HG03066 (cell line): Measurements from ENCODE around the gene TCEANC2.
"Not testable (repeated sequence)": the region's sequence is repeated elsewhere in the genome, so short reads cannot be mapped to it uniquely, and the experiment has no call there.

Experiments used
- ATAC-seq: cut with Tn5 transposase; IDR thresholded peaks from one replicate; pipeline ENCODE4 v1.9.1; 2021; ENCODE audit warnings: low read depth; ENCODE audit not compliant: unreplicated experiment

The TCEANC2 gene

GRCh38 chr1:54052934-54053744, at the start of gene TCEANC2, which contains the start of gene TMEM59:
Gene TCEANC2 (plus strand): TSS chr1:54053608. CDS start chr1:54054423, 815 bp downstream.
Gene TMEM59 (minus strand): TSS chr1:54053204. CDS start chr1:54053188, 16 bp downstream.
- ATAC-seq, result peak; percentile 91

DNA sequence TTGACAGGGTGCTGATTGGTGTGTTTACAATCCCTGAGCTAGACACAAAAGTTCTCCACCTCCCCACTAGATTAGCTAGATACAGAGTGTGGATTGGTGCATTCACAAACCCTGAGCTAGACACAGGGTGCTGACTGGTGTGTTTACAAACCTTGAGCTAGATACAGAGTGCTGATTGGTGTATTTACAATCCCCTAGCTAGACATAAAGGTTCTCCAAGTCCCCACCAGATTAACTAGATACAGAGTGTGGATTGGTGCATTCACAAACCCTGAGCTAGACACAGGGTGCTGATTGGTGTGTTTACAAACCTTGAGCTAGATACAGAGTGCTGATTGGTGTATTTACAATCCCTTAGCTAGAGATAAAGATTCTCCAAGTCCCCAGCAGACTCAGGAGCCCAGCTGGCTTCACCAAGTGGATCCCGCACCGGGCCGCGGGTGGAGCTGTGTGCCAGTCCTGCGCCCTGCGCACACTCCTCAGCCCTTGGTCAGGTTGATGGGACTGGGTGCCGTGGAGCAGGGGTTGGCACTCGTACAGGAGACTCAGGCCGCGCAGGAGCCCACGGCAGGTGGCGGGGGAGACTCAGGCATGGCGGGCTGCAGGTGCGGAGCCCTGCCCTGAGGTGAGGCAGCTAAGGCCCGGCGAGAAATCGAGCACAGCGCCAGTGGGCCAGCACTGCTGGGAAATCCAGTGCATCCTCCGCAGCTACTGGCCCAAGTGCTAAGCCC, 49.5 kb upstream of the TCEANC2 start:
- ATAC-seq, result not testable (repeated sequence)

DNA sequence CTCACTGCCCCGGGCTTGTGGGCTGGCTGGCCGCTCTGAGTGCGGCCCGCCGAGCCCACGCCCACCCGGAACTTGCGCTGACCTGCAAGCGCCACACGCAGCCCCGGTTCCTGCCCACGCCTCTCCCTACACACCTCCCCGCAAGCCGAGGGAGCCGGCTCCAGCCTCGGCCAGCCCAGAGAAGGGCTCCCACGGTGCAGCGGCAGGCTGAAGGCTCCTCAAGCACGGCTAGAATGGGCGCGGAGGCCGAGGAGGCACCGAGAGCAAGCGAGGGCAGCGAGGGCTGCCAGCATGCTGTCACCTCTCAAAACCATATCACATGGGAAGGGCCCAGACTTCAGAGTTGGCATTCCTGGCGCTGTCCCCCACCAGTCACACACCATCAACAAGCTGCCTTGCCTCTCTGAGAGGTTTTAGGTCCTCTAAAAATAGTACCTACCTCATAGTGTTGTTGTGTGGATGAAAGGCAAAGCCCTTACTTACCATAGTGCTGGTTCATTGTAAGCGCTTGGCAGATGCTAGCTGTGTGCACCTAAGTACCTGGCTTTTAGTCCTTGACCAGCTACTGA, 48.8 kb upstream of the TCEANC2 start:
- no peak for ATAC-seq

DNA sequence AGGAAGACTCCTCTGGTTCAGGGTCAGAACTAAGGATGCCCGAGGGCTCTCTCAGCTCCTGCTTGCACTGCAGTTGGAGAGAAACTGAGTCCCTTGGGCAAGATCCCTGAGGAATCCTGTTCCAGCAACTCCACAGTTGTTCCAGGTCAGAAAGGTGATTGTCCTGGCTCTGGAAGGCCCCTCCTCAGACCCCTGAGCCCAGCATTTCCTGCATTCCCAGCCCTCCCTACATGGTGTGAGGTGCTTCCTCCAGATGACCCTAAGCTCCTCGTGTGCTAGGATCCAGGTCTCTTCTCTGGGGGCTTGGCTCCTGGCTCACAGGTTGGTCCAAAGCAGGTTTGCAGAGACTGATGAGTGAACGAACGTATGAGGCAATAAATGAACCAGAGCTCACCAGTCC, 46.9 kb upstream of the TCEANC2 start:
- no peak for ATAC-seq

DNA sequence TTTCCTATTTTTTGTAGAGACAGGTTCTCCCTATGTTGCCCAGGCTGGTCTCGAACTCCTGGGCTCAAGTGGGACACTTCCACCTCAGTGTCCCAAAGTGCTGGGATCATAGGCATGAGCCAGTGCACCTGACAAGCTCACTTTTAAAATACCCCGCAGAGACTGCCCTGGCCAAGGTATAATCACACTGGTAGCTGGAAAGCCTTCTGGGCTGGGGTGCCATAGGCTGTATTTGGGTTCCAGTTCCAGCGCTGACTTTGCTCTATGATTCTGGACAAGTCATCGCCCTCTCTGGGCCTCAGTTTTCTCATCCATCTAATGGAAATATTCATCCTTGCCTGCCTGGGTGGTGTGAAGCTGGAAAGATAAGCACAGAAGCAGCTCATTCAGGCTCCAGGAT, 45.8 kb upstream of the TCEANC2 start:
- no peak for ATAC-seq

- ATAC-seq, result no peak
Measured at GRCh38 chr1:54008876-54009275, 44.5 kb upstream of the TCEANC2 start.

DNA sequence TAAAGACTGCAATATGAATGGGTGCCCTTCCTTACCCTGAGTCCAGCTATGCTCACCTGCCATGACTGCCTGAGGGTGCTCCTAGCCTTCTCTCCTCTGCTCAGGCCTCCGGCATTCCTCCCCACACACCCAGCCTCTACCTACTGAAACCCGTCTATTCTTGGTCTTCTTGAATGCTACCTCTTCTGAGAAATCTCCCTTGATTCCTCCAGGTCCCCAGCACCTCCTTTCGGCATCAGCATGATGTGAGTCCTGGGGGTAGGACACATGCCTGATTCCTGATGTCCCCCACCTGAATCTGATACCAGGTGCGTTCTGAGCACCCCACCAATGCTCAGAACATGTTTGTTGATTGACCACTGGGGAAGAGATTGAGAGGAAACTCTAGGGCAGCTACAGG, 44.0 kb upstream of the TCEANC2 start:
- no peak for ATAC-seq

DNA sequence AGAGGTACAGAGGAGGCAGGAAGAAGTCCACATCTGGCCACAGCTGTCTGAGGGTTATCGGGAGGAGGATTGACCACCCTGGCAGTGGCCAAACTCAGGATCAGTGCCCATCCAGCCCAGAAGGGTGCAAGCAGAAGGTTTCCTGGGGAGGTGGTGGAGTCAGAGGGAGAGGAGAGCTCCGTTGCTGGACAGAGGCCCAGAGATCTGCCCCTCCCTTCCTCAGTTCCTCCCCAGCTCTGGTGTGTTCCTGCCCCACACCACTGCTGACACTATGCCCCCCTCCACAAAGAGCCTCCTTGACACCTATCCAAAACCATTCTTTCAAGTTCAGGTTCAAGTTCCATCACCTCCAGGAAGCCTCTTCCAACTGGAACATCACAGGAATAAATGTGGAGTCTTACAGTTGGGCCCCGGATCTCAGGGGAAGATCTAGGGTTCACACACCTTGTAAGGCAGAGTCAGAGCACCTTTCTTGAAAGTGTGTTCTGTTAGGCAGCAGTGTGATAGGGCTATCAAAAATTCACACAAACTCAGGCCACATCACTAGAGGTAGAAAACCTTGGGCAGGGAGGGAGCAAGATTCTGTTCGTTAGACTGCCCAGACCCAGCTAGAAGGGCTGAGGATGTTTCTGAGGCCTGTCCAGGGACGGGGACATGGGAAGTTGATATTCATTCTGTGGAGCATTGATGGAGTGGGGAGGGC, 42.8 kb upstream of the TCEANC2 start:
- no peak for ATAC-seq

- no peak for ATAC-seq
Measured at GRCh38 chr1:54011316-54012007, 41.9 kb upstream of the TCEANC2 start.

- ATAC-seq, result no peak
Measured at GRCh38 chr1:54012008-54012325, 41.4 kb upstream of the TCEANC2 start.

- ATAC-seq, result no peak
Measured at GRCh38 chr1:54012863-54013262, 40.5 kb upstream of the TCEANC2 start.

DNA sequence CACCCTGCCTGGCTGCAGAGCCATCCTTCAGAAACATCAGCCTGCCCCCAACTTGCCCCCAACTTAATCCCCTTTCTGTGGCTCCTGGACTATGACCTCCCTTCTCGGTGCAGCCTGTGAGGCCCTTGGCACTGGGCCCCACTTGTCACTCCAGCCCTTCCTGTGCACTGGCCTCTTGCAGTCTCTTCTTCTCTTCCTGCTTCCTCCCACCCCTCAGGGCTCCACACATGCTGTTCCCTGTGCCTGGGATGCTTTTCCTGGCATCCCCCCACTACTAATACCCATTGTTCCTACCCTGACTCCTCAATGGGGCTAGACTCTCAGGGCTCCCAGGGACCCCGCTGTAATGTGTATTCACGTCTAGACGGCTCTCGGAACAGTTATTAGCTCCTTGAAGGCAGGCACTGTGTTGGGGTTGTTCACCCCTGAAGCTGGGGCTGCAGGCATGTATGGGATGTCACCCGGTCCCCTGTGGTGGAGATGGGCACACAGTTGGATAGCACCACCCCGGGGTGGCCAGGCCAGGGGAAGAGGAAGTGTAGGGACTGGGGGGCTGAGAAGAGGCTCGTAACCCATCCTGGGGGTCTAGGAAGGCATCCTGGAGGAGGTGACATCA, 39.9 kb upstream of the TCEANC2 start:
- ATAC-seq, result no peak

DNA sequence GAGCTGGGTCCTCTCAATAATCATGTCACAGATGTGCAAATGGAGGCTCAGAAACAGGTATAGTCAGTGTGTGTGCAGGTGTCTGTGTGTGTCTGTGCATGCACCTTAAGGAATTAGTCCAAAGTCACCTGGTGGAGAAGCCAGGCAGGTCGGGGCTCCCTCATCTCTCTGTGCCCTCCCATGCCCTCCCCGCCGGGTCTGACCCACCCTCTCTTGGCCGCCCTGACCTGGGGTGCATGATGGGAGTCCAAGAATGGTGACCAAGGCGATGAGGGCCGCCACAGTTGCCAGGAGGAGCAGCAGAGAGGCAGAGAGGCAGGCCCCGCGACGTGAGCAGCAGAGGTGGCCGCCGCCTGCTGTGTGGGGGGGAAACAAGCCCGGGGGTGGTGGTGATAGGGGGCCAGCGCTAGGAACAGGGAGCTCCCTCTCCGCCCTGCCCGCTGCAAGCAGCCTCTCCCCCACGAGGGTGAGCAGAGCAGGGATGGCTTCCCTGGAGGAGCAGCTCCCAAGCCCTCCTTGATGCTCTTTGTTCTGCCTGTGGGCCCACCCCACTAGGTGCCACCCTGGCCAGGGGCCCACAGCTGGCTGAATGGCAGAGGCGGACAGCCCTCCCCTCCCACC, 39.3 kb upstream of the TCEANC2 start:
- no peak for ATAC-seq

DNA sequence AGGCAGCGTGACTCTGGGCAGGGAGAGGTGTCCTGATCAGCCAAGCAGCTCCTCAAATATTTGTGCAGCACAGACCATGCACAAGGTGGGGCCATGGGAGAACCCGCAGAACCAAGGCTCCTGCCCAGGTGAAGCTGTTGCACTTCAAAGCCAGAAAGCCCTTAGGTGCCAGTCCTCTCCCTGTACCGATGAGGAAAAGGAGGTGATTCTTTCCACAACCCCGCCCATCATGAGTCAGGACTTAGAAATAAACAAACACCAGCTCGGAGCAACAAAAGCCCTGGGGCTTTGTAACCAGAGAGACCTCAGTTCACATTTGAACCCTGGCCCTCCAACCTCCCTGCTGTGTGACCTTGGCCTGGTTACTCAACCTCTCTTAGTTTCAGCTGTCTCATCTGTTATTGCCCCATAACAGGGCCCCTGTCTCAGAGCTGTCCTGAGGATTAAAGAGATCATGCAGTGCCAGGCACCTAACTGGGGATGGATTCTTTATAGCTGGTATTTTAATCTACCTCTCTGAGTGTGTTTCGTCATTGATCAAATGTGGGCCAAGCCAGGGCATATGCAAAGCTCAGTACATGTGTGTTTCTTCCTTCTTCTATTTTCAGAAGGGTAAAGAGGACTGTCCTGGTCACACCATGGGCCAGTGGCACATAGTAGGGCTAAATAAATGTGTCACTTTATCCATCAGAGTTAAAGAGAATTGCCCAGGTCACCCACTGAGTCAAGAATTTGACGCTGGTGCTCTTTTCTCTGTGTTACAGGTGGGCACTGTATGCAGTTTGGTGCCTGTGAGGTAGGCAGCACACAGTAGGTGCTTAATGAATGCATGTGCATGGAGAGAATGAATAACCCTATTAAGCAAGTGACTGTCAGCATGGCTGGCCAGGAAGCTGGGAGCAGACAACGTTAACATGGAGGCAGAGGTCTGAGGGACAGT, 36.8 kb upstream of the TCEANC2 start:
- no peak for ATAC-seq

- ATAC-seq, result no peak
Measured at GRCh38 chr1:54017979-54018378, 35.4 kb upstream of the TCEANC2 start, which contains the start of gene LDLRAD1. Gene LDLRAD1 (minus strand): TSS chr1:54018186. CDS start chr1:54018112, 74 bp downstream.

DNA sequence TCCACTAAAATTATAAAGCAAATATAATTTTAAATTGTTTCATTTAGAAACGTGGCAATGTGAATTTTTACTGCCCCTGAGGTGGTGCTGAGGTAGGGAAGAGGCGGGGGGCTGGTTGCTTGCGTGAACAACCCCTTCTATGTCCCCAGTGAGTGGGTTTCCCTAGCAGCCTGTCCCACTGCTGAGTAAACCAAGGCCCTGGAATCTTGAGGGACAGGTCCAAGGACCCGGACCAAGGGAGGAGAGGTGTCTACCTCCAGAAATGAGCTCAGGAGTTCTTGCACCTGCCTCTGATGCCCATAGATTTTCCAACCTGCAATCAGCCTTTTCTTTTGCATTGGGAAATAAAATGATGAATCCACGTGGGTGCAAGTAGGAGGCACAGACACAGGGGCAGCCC, 34.8 kb upstream of the TCEANC2 start:
- ATAC-seq, result no peak

DNA sequence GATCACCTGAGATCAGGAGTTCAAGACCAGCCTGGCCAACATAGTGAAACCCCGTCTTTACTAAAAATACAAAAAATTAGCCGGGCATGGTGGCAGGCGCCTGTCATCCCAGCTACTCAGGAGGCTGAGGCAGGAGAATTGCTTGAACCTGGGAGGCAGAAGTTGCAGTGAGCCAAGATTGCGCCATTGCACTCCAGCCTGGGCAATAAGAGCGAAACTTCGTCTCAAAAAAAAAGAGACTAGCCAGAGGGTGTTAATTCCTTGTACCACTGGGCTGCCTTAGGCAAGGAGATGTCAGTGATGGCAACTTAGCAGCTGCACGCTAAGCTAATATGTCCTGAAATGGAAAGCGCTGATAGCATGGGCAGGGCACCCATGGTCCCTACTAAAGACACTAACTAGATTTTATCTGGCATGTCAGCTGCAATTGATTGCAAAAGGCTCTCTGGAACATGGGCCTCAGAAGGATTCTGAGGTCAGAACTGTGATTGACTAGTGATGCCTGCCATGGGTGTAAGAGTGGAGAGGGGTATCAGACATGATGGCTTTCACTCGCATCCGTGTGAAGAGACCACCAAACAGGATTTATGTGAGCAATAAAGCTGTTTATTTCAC, 33.7 kb upstream of the TCEANC2 start:
- not testable (repeated sequence) for ATAC-seq

GRCh38 chr1:54024358-54024757, 29.1 kb upstream of the TCEANC2 start:
- ATAC-seq, result no peak
